Prostate gland (tissue), 2 donors: ENCODE data around the gene ABCA1. TPM values are rescaled to one million over a fixed set of nuclear protein-coding genes. Genes with fewer than 3 reads are reported as not detected.
"Not testable (repeated sequence)": the region's sequence is repeated elsewhere in the genome, so short reads cannot be mapped to it uniquely, and the experiment has no call there.

ENCODE experiments used
- DNase-seq: peaks from one replicate; pipeline ENCODE4 v3.0.0-alpha.2; 2019; ENCODE audit warnings: low spot score
- H3K27ac ChIP-seq, 2 donors: fragments of 200-600 bp; sonication (generic); 2 replicates each; pipeline ENCODE4 v1.5.1; 2017 to 2019
- H3K27me3 ChIP-seq: fragments of 200-600 bp; sonication (generic); replicated peaks from 2 replicates; pipeline ENCODE4 v1.5.1; 2019; ENCODE audit not compliant: insufficient read depth
- H3K36me3 ChIP-seq, 2 donors: fragments of 200-600 bp; sonication (generic); 1 replicate in 1 of 2; 2 replicates in 1 of 2; pipeline versions ENCODE4 v1.5.1 to v1.8.1; 2017 to 2019
- H3K4me1 ChIP-seq: fragments of 200-600 bp; sonication (generic); replicated peaks from 2 replicates; pipeline ENCODE4 v1.5.1; 2019
- H3K4me3 ChIP-seq, 2 donors: fragments of 200-600 bp; sonication (generic); 2 replicates each; pipeline ENCODE4 v1.5.1; 2017 to 2019
- H3K9me3 ChIP-seq: fragments of 200-600 bp; sonication (generic); 2 replicates; pipeline ENCODE4 v1.5.1; 2017
- POLR2A ChIP-seq: fragments of 450-650 bp; IDR thresholded peaks from one replicate; pipeline ENCODE4 v1.6.1; 2016; ENCODE audit warnings: antibody characterized with exemption, mild to moderate bottlenecking
- POLR2AphosphoS5 ChIP-seq: sonication (generic); formaldehyde crosslinking; IDR thresholded peaks from one replicate; pipeline ENCODE4 v1.6.1; 2017; ENCODE audit warnings: antibody characterized with exemption
- WGBS: methylation state at CpG from one replicate; pipeline ENCODE4 v1.1.5; 2018; 5-methylcytosine and 5-hydroxymethylcytosine counted together
- intact Hi-C: fragments of 100-400 bp; cut with DNase I; formaldehyde crosslinking; loops from one replicate; pipeline ENCODE4 v1.14.2; 2022
- total RNA-seq, 2 donors: library from RNA; depleted of rRNA; stranded (reverse); fragments of >200 nt; gene quantifications; one replicate each; pipeline ENCODE4 v1.1.0, GENCODE V29; 2016
- TF ChIP-seq, protein P1 (sequence below), 4 experiments: fragments of 200-600 bp in 2 of 4; fragments of 450-650 bp in 2 of 4; sonication (generic) in 2 of 4; IDR thresholded peaks; 1 replicate in 3 of 4; 2 replicates in 1 of 4; pipeline ENCODE4 v1.5.1; 2016 to 2019; ENCODE audit warnings: antibody characterized with exemption in 4 of 4, mild to moderate bottlenecking in 2 of 4, moderate library complexity in 2 of 4

ABCA1 gene
- total RNA-seq, 2 donors from 2014 or later, result 11.0 to 63.7 TPM

GRCh38 chr9:104899759-104900247 lies 28.2 kb downstream of the ABCA1 start:
- no peak for TF ChIP-seq POLR2AphosphoS5
- TF ChIP-seq, protein P1, sequence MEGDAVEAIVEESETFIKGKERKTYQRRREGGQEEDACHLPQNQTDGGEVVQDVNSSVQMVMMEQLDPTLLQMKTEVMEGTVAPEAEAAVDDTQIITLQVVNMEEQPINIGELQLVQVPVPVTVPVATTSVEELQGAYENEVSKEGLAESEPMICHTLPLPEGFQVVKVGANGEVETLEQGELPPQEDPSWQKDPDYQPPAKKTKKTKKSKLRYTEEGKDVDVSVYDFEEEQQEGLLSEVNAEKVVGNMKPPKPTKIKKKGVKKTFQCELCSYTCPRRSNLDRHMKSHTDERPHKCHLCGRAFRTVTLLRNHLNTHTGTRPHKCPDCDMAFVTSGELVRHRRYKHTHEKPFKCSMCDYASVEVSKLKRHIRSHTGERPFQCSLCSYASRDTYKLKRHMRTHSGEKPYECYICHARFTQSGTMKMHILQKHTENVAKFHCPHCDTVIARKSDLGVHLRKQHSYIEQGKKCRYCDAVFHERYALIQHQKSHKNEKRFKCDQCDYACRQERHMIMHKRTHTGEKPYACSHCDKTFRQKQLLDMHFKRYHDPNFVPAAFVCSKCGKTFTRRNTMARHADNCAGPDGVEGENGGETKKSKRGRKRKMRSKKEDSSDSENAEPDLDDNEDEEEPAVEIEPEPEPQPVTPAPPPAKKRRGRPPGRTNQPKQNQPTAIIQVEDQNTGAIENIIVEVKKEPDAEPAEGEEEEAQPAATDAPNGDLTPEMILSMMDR (IDR thresholded peaks at IDR 0.05), result no peak
- no peak for TF ChIP-seq POLR2A
- intact Hi-C loops, result no loop called here
- Histone ChIP-seq H3K27ac (no peak overlapping the region), H3K36me3 (no peaks in the 10 kb centered on the region), H3K9me3 (no peaks in the 10 kb centered on the region), H3K4me1 (no peaks in the 10 kb centered on the region), H3K4me3 (no peak overlapping the region), H3K27me3 (no peaks in the 10 kb centered on the region)
- 55% methylated on average over 4 of the region's 4 CpGs for WGBS
- DNase-seq, result no peak

GRCh38 chr9:104898376-104898775 lies 29.6 kb downstream of the ABCA1 start:
- H3K27me3 ChIP-seq, H3K27ac ChIP-seq, H3K36me3 ChIP-seq, intact Hi-C loops, H3K9me3 ChIP-seq, H3K4me3 ChIP-seq, H3K4me1 ChIP-seq, DNase-seq: not testable (repeated sequence)
- 97% methylated on average over 6 of the region's 6 CpGs for WGBS

DNA sequence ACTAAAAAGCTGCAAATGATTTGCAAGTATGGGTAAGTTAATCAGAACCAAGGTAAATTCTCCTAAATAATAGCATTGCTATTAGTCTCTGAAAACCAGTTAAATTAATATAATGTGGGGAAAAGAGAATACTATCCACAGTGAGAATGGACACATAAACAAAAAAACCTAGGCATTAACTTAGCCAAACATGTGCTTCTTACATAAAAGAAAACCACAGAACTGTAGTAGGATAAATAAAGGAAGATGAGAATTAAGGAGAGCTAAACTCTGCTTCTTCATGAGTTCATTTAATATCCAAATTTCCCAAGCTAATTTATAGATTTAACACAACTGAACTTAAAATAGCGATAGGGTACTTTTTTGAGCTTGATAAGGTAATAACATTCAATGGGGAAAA lies 31.8 kb downstream of the ABCA1 start:
- WGBS, result 89% methylated on average over 1 of the region's 1 CpG
- intact Hi-C loops, result no loop called here

DNA sequence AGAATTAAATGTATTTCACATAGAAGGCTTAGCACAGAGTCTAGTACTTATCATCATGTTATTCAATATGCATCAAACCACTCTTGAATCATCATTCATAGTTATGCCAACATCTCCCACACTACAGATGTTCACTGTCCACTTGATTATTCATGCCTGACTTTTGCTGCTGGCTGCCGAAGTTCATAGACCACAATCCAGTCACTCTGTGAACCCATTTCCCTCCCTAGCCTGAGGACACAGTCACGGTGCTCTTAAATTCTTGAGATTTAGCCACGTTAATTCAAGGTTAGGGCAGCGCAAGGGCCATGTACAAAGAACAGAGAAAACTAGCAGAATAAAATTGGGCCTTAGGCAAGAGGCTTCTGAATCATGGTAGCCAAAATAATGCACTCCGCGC lies 32.4 kb downstream of the ABCA1 start:
- 68% methylated on average over 6 of the region's 6 CpGs for WGBS
- Histone ChIP-seq H3K4me3 (no peak overlapping the region), H3K9me3 (no peaks in the 10 kb centered on the region), H3K4me1 (no peaks in the 10 kb centered on the region), H3K27me3 (no peaks in the 10 kb centered on the region), H3K27ac (no peak overlapping the region), H3K36me3 (no peaks in the 10 kb centered on the region)
- intact Hi-C loops, result no loop called here
- DNase-seq, result no peak
- TF ChIP-seq POLR2AphosphoS5 (no peak), POLR2A (no peak)
- TF ChIP-seq, protein P1 (IDR thresholded peaks at IDR 0.05), result no peak

More for the DNA sequence above, 31.8 kb downstream of the ABCA1 start:
- H3K9me3 ChIP-seq, result no peaks in the 10 kb centered on the region
- no peaks in the 10 kb centered on the region for H3K36me3 ChIP-seq
- no peak for TF ChIP-seq POLR2A
- H3K27me3 ChIP-seq, result no peaks in the 10 kb centered on the region
- H3K27ac ChIP-seq, result no peak overlapping the region
- no peak overlapping the region for H3K4me3 ChIP-seq
- no peaks in the 10 kb centered on the region for H3K4me1 ChIP-seq
- DNase-seq, result no peak

DNA sequence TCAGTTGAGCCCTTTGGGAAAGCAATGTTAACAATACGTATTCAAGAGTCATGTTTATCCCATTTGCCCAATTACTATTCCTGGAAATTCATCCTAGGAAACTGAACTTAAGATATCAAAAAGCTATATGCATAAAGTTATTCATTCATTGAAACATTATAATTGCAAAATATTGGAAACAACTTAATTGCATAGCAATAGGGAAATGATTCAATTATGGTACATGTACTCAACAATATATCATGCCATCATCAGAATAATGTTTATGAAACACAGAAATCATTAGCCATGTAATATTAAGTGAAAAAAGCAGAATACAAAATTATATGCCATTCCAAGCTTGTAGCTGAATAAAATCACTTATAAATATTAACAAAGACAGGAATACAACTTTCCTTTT lies 35.3 kb downstream of the ABCA1 start:
- Histone ChIP-seq H3K9me3 (no peaks in the 10 kb centered on the region), H3K4me3 (no peak overlapping the region), H3K36me3 (no peaks in the 10 kb centered on the region), H3K27me3 (no peaks in the 10 kb centered on the region), H3K27ac (no peak overlapping the region), H3K4me1 (no peaks in the 10 kb centered on the region)
- intact Hi-C loops, result no loop called here
- DNase-seq, result no peak
- 90% methylated on average over 1 of the region's 1 CpG for WGBS
- TF ChIP-seq, protein P1 (IDR thresholded peaks at IDR 0.05), result no peak
- TF ChIP-seq POLR2A, result no peak

GRCh38 chr9:104890433-104890770 lies 37.6 kb downstream of the ABCA1 start:
- no peaks in the 10 kb centered on the region for H3K27me3 ChIP-seq
- no peak overlapping the region for H3K27ac ChIP-seq
- no peaks in the 10 kb centered on the region for H3K9me3 ChIP-seq
- H3K4me3 ChIP-seq, result no peak overlapping the region
- H3K36me3 ChIP-seq, result no peaks in the 10 kb centered on the region
- no peak for DNase-seq
- TF ChIP-seq, protein P1 (IDR thresholded peaks at IDR 0.05), result no peak
- no peak for TF ChIP-seq POLR2A
- no peak for TF ChIP-seq POLR2AphosphoS5
- WGBS, result 96% methylated on average over 9 of the region's 9 CpGs
- no peaks in the 10 kb centered on the region for H3K4me1 ChIP-seq
- intact Hi-C loops, result no loop called here
